HG03025 (cell line): ENCODE results near the gene NEK11.
A peak's percentile ranks its signal among the peaks of the same experiment; 100 is the strongest.

Source experiments
- ATAC-seq: cut with Tn5 transposase; IDR thresholded peaks from one replicate; pipeline ENCODE4 v1.9.1; 2021; ENCODE audit warnings: mild to moderate bottlenecking, moderate library complexity; ENCODE audit not compliant: unreplicated experiment, low FRiP score

Gene NEK11, protein sequence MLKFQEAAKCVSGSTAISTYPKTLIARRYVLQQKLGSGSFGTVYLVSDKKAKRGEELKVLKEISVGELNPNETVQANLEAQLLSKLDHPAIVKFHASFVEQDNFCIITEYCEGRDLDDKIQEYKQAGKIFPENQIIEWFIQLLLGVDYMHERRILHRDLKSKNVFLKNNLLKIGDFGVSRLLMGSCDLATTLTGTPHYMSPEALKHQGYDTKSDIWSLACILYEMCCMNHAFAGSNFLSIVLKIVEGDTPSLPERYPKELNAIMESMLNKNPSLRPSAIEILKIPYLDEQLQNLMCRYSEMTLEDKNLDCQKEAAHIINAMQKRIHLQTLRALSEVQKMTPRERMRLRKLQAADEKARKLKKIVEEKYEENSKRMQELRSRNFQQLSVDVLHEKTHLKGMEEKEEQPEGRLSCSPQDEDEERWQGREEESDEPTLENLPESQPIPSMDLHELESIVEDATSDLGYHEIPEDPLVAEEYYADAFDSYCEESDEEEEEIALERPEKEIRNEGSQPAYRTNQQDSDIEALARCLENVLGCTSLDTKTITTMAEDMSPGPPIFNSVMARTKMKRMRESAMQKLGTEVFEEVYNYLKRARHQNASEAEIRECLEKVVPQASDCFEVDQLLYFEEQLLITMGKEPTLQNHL

GRCh38 chr3:131026321-131027151 is at the start of gene NEK11, which contains the start of gene ASTE1:
TSS of gene NEK11 (plus strand) at chr3:131026877. CDS start at chr3:131029709, 2,832 bp downstream.
TSS of gene ASTE1 (minus strand) at chr3:131026825. CDS start at chr3:131025306, 1,519 bp downstream.
- peak; percentile 98 for ATAC-seq

- ATAC-seq = no peak
Observed at GRCh38 chr3:130979117-130979516, 47.6 kb upstream of the NEK11 start.

GRCh38 chr3:130981469-130981868 is 45.2 kb upstream of the NEK11 start:
- ATAC-seq = no peak

DNA sequence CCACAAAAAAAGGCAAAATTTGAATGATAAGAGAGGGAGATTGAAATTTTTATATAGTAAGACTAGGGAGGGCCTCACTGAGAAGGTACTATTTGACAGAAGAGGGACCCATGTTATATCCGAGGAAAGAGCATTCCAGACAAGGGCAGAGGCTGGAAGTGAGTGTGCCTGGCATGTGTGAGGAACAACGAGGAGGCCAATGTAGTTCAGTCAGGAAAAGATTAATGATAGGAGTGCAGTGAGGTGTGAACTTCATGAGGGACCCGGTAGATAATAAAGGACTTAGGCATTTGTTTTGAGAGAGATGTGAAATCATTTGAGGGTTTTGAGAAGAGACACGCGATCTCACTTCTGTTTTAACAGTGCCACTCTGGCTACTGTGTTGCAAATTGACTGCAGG is 36.4 kb upstream of the NEK11 start:
- ATAC-seq = no peak

GRCh38 chr3:130991126-130991525 is 35.6 kb upstream of the NEK11 start:
- ATAC-seq = no peak

DNA sequence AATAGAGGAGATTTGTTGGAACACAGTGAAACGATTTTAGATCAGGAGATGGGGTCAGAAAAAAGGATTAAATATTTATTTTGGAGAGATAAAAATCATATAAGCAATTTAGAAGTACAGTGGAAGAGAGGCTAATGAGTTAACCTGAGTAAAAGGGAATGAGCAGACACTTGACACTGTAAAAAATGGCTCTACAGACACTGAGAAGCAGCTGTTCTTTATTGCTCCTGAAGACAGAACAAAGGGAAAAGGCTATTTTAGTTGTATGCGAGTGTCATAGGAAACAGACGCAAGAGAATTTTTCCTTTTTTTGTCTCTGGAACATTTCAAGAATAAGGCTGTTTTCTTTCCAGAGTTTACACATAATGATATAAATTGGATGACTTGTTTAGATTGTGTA is 34.3 kb upstream of the NEK11 start:
- ATAC-seq = no peak

- ATAC-seq = no peak
Observed at GRCh38 chr3:130997289-130997688, 29.4 kb upstream of the NEK11 start.

- no peak for ATAC-seq
Observed at GRCh38 chr3:131001071-131001470, 25.6 kb upstream of the NEK11 start.

GRCh38 chr3:131004603-131005002 is 22.1 kb upstream of the NEK11 start:
- ATAC-seq = no peak

DNA sequence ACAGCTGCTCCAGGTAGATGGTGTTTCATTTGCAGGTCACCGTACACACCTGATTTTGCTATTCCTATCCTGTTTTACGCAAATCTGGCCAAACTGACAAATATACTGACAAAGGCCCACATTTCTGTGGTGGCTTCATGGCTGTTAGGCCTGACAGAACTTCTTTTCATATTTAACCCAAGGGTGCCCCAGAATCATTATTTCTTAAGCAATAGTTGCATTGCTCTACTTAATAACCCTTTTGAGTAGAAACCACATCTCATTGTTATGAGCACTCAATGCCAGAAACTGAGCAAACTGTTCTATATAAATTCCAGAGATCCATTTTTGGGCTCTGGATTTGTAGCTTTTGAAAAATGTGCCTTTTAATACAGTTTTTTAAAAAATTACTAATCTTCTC is 19.4 kb upstream of the NEK11 start:
- no peak for ATAC-seq

DNA sequence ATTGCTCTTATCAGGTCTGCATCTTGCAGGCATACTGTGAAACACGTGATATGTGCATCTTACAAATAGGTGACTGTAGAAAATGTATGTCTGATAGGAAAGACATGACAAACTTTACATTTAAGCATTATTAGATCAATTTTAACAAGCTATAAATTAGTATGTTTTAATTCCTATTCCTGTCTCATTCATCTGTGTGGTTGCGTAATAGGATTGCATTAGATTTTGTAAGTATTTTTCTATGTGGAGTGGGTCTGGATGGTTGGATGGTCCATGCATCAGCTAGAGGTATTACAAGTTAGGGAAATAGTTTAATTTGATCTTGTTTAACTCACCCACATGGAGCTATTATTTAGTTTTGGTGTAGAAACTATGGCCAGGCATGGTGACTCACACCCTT is 18.9 kb upstream of the NEK11 start:
- ATAC-seq = no peak

- no peak for ATAC-seq
Observed at GRCh38 chr3:131008326-131008725, 18.4 kb upstream of the NEK11 start.

DNA sequence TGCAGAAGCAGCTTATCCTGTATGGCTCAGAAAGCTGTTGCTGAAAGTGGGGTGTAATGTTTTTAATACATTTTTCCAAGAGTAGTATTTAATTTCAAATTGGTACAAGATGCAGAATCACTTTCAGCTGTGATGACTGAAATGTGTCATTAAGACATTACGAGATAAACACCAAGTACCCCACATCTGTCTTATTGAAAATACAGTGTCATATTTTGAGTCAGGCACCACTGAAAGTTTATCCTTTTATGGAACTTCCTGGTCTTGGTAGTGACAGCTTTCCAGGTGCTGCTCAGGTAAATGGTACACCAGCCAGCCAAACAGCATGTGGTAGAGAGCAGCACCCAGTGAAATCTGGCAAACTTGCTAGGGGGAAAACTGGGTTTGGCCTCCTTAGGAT is 17.0 kb upstream of the NEK11 start:
- ATAC-seq = no peak

GRCh38 chr3:131018970-131019369 is 7.7 kb upstream of the NEK11 start:
- no peak for ATAC-seq

- no peak for ATAC-seq
Observed at GRCh38 chr3:131020122-131020693, 6.5 kb upstream of the NEK11 start.

DNA sequence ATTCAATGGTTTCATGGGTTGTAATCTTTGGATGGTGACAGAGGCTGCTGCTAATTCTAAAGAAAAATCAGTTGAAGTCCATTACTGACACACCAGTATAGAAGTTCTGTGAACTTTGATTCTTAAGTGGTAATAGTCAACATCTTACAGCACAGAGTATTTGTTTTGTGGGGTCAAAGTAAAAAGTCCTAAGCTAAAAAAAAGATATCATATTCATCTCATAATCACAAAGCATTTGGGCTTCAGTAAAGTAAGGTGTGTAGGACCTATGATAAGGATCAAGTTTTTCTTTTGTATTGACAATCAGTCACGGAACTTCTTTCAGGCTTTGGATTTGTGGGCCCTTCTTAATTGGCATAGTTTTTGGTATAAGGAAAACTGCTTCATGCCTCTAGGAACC is 1.1 kb upstream of the NEK11 start:
- ATAC-seq = no peak

GRCh38 chr3:131028844-131029243 is 2.2 kb downstream of the NEK11 start:
- ATAC-seq = no peak

DNA sequence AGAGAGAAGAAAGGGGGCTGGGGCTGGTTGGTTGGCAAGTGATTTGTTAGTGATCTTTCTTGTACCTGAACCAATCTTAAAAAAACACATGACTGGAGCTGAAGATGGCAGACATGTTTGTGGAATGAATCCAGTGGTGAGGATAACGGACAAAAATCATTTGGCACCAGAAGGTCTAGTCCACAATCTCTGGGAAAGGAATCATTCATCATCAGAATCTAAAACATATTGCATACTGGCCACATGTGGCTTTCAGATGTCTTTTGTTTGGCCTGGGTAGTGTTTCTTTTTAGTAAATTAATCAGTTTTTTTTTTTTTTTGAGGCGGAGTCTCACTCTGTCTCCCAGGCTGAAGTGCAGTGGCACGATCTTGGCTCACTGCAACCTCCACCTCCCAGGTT is 5.0 kb downstream of the NEK11 start:
- no peak for ATAC-seq

DNA sequence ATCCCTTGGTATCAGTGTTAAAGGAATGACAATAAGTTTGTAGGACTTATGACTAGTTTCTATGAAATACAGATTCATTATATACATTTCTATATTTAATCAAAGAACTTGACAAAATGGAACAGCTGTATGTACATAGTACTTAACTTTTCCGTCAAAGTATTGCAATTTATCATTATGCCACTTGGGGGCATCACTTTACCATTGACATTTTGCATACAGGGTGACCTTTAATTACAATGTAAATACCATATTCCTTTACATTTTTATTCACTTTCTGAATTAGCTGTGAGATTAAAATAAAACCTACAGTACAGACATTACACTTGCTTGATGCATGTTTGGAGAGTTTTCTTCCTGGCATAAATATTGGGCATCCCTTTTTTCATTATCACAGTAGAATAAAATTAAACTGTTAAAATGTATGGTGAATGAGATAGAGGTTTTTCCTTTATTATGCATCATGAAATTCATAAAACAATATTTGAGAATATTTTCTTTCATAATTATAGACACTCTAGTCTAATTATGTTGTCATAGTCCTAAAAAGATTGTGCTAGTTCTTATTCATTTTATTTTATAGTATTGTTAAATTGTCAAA is 6.9 kb downstream of the NEK11 start:
- ATAC-seq = no peak

- no peak for ATAC-seq
Observed at GRCh38 chr3:131036200-131036816, 9.6 kb downstream of the NEK11 start.
